Calu3 (cell line): ENCODE data around the gene RFC2. TPM values are rescaled to one million over a fixed set of nuclear protein-coding genes. Genes with fewer than 3 reads are reported as not detected.

Experiments used
- BruUV-seq: library from RNA; stranded (reverse); fragments of 400-500 nt; replicated peaks from 2 replicates; lab custom pipeline; 2021; lab: Mats Ljungman, UMichigan
- CTCF ChIA-PET: fragments of 300-600 bp; sonication (Branson Sonifier 250); formaldehyde crosslinking; loops from one replicate; lab custom pipeline; 2022; ENCODE audit warnings: antibody characterized with exemption; lab: Charles Lee
- DNase-seq: peaks from one replicate; pipeline ENCODE4 v3.0.0; 2022
- H3K27ac Mint-ChIP-seq: one replicate; pipeline ENCODE4 v1.8.0; 2022; ENCODE audit warnings: mixed read lengths; ENCODE audit not compliant: unreplicated experiment
- H3K27me3 Mint-ChIP-seq: one replicate; pipeline ENCODE4 v1.8.0; 2022; ENCODE audit warnings: mixed read lengths; ENCODE audit not compliant: unreplicated experiment
- H3K36me3 Mint-ChIP-seq: one replicate; pipeline ENCODE4 v1.8.0; 2022; ENCODE audit warnings: mild to moderate bottlenecking, moderate library complexity, mixed read lengths; ENCODE audit not compliant: insufficient read depth, unreplicated experiment
- H3K4me1 Mint-ChIP-seq: one replicate; pipeline ENCODE4 v1.8.0; 2022; ENCODE audit warnings: mild to moderate bottlenecking, low read depth, mixed read lengths; ENCODE audit not compliant: unreplicated experiment
- H3K4me3 Mint-ChIP-seq: one replicate; pipeline ENCODE4 v1.8.0; 2022; ENCODE audit warnings: mild to moderate bottlenecking, low read depth, moderate library complexity, mixed read lengths; ENCODE audit not compliant: unreplicated experiment
- H3K9me3 Mint-ChIP-seq: one replicate; pipeline ENCODE4 v1.8.0; 2022; ENCODE audit warnings: low read depth, mixed read lengths; ENCODE audit not compliant: unreplicated experiment
- CTCF ChIP-seq: fragments of 200-600 bp; IDR thresholded peaks from one replicate; pipeline ENCODE4 v1.8.0; 2022; ENCODE audit warnings: antibody characterized with exemption; ENCODE audit not compliant: unreplicated experiment
- intact Hi-C: fragments of 100-400 bp; cut with micrococcal nuclease; formaldehyde crosslinking; loops from one replicate; pipeline ENCODE4 v1.10.0; 2022; ENCODE audit not compliant: unreplicated experiment
- total RNA-seq: library from RNA; stranded (reverse); gene quantifications from 2 replicates; pipeline ENCODE4 v1.2.3, GENCODE V29; 2022

RFC2 gene
- total RNA-seq, 1 experiment from 2014 or later, result 32.5 TPM

- H3K4me3 Mint-ChIP-seq, result no peak overlapping the region
- TF ChIP-seq CTCF, result no peak
- no peaks in the 10 kb centered on the region for H3K27me3 Mint-ChIP-seq
- BruUV-seq, result no TSS peak
- H3K27ac Mint-ChIP-seq, result no peak overlapping the region
- no peaks in the 10 kb centered on the region for H3K9me3 Mint-ChIP-seq
- intact Hi-C loops, result no loop called here
- DNase-seq, result no peak
- CTCF ChIA-PET, result no interaction called here
- H3K36me3 Mint-ChIP-seq, result peaks cover 21% of the 10 kb centered on the region
- no peaks in the 10 kb centered on the region for H3K4me1 Mint-ChIP-seq
These were observed 29.7 kb downstream of the RFC2 start for GRCh38 chr7:74224511-74224832.

GRCh38 chr7:74223711-74224510 is 30.3 kb downstream of the RFC2 start:
- TF ChIP-seq CTCF, result no peak
- no peak overlapping the region for H3K27ac Mint-ChIP-seq
- CTCF ChIA-PET, result no interaction called here
- no peak for DNase-seq
- peaks cover 21% of the 10 kb centered on the region for H3K36me3 Mint-ChIP-seq
- no peaks in the 10 kb centered on the region for H3K4me1 Mint-ChIP-seq
- H3K4me3 Mint-ChIP-seq, result no peak overlapping the region
- no peaks in the 10 kb centered on the region for H3K27me3 Mint-ChIP-seq
- intact Hi-C loops, result no loop called here
- no TSS peak for BruUV-seq
- no peaks in the 10 kb centered on the region for H3K9me3 Mint-ChIP-seq

GRCh38 chr7:74222851-74223710 is 31.1 kb downstream of the RFC2 start:
- no peaks in the 10 kb centered on the region for H3K27me3 Mint-ChIP-seq
- no peak overlapping the region for H3K4me3 Mint-ChIP-seq
- DNase-seq, result no peak
- CTCF ChIA-PET, result no interaction called here
- H3K4me1 Mint-ChIP-seq, result no peaks in the 10 kb centered on the region
- no TSS peak for BruUV-seq
- H3K36me3 Mint-ChIP-seq, result peaks cover 21% of the 10 kb centered on the region
- H3K27ac Mint-ChIP-seq, result no peak overlapping the region
- TF ChIP-seq CTCF, result no peak
- no peaks in the 10 kb centered on the region for H3K9me3 Mint-ChIP-seq
- intact Hi-C loops, result no loop called here

GRCh38 chr7:74221713-74222112 is 32.5 kb downstream of the RFC2 start:
- no peaks in the 10 kb centered on the region for H3K9me3 Mint-ChIP-seq
- CTCF ChIA-PET, result interaction anchor here (0.6 kb wide), 1 partner anchor 1401 kb away, joined by 7 read pairs; no protein-coding TSS in a partner anchor
- H3K27me3 Mint-ChIP-seq, result no peaks in the 10 kb centered on the region
- no peak overlapping the region for H3K4me3 Mint-ChIP-seq
- DNase-seq, result no peak
- H3K4me1 Mint-ChIP-seq, result no peaks in the 10 kb centered on the region
- intact Hi-C loops, result no loop called here
- BruUV-seq, result no TSS peak
- no peak for TF ChIP-seq CTCF
- peaks cover 17% of the 10 kb centered on the region for H3K36me3 Mint-ChIP-seq
- H3K27ac Mint-ChIP-seq, result no peak overlapping the region
